GM19328 (cell line): ENCODE data around the gene UFC1.

Source experiments
- ATAC-seq: cut with Tn5 transposase; IDR thresholded peaks from one replicate; pipeline ENCODE4 v1.9.1; 2021; ENCODE audit warnings: mild to moderate bottlenecking, moderate library complexity; ENCODE audit not compliant: unreplicated experiment

Gene UFC1

GRCh38 chr1:161168906-161169305 is 15.1 kb downstream of the UFC1 start:
- ATAC-seq, result no peak

GRCh38 chr1:161171191-161171590 is 17.4 kb downstream of the UFC1 start:
- ATAC-seq, result no peak

GRCh38 chr1:161171696-161172095 is 17.9 kb downstream of the UFC1 start:
- no peak for ATAC-seq

GRCh38 chr1:161172349-161172748 is 18.6 kb downstream of the UFC1 start:
- no peak for ATAC-seq

GRCh38 chr1:161172776-161173376 is 19.1 kb downstream of the UFC1 start:
- no peak for ATAC-seq

- no peak for ATAC-seq
Measured at GRCh38 chr1:161173711-161174110, 19.9 kb downstream of the UFC1 start.

- ATAC-seq, result no peak
Measured at GRCh38 chr1:161174911-161175310, 21.1 kb downstream of the UFC1 start.

- no peak for ATAC-seq
Measured at GRCh38 chr1:161175771-161176453, 22.1 kb downstream of the UFC1 start.

GRCh38 chr1:161176468-161177111 is 22.8 kb downstream of the UFC1 start:
- ATAC-seq, result no peak

GRCh38 chr1:161177112-161177935 is 23.5 kb downstream of the UFC1 start, which contains the start of gene B4GALT3:
TSS of gene B4GALT3 (minus strand) at chr1:161177507. CDS start at chr1:161176060, 1,447 bp downstream.
- ATAC-seq, result peak; percentile 70

GRCh38 chr1:161177936-161178244 is 24.1 kb downstream of the UFC1 start:
- ATAC-seq, result no peak

GRCh38 chr1:161179698-161180097 is 25.9 kb downstream of the UFC1 start:
- ATAC-seq, result no peak

- ATAC-seq, result no peak
Measured at GRCh38 chr1:161180639-161181038, 26.9 kb downstream of the UFC1 start.

GRCh38 chr1:161182214-161182613 is 28.4 kb downstream of the UFC1 start:
- ATAC-seq, result no peak

GRCh38 chr1:161185282-161185682 is 31.5 kb downstream of the UFC1 start:
- peak; percentile 64 for ATAC-seq

GRCh38 chr1:161185732-161186311 is 32.0 kb downstream of the UFC1 start:
- ATAC-seq, result peak; percentile 24

- ATAC-seq, result no peak
Measured at GRCh38 chr1:161187311-161187710, 33.5 kb downstream of the UFC1 start.

GRCh38 chr1:161188381-161188780 is 34.6 kb downstream of the UFC1 start:
- no peak for ATAC-seq

- no peak for ATAC-seq
Measured at GRCh38 chr1:161189036-161189435, 35.3 kb downstream of the UFC1 start.

GRCh38 chr1:161190962-161191521 is 37.3 kb downstream of the UFC1 start:
- no peak for ATAC-seq

- ATAC-seq, result no peak
Measured at GRCh38 chr1:161191971-161192370, 38.2 kb downstream of the UFC1 start.
